NK-92 (cell line): ENCODE results near the gene TGM1.
"Not testable (repeated sequence)": the region's sequence is repeated elsewhere in the genome, so short reads cannot be mapped to it uniquely, and the experiment has no call there.

ENCODE experiments used
- DNase-seq: peaks from one replicate; lab custom pipeline; 2025; ENCODE audit not compliant: unreplicated experiment; lab: John Stamatoyannopoulos, UW

The TGM1 gene

GRCh38 chr14:24207104-24207551 is 55.8 kb downstream of the TGM1 start:
- DNase-seq, result no peak

GRCh38 chr14:24206260-24207103 is 56.5 kb downstream of the TGM1 start:
- no peak for DNase-seq

GRCh38 chr14:24204163-24205146 is 58.5 kb downstream of the TGM1 start:
- no peak for DNase-seq

- DNase-seq, result not testable (repeated sequence)
These were observed 59.6 kb downstream of the TGM1 start for GRCh38 chr14:24203249-24203886.

GRCh38 chr14:24202538-24202937 is 60.4 kb downstream of the TGM1 start:
- not testable (repeated sequence) for DNase-seq
